Endodermal cell (in vitro differentiated cells): ENCODE measurements around the gene ZNF354C. TPM values are rescaled to one million over a fixed set of nuclear protein-coding genes. Genes with fewer than 3 reads are reported as not detected.

Experiments
- DNase-seq: peaks from one replicate; pipeline ENCODE4 v3.0.0-alpha.2; 2017
- H3K27ac ChIP-seq: 2 replicates; pipeline ENCODE4 v1.5.1; 2013; ENCODE audit warnings: mild to moderate bottlenecking, low read depth, low read length, moderate library complexity
- H3K27me3 ChIP-seq: 2 replicates; pipeline ENCODE4 v1.6.1; 2013; ENCODE audit warnings: mild to moderate bottlenecking, low read length, moderate library complexity; ENCODE audit not compliant: insufficient read depth, control insufficient read depth, poor library complexity, severe bottlenecking
- H3K36me3 ChIP-seq: 2 replicates; pipeline ENCODE4 v1.7.0; 2013; ENCODE audit warnings: mild to moderate bottlenecking, low read length, moderate library complexity; ENCODE audit not compliant: control insufficient read depth, insufficient read depth
- H3K4me1 ChIP-seq: one replicate; pipeline ENCODE4 v1.7.0; 2013; ENCODE audit warnings: low read length; ENCODE audit not compliant: control insufficient read depth, insufficient read depth
- H3K4me3 ChIP-seq: 2 replicates; pipeline ENCODE4 v1.5.1; 2013; ENCODE audit warnings: mild to moderate bottlenecking, low read length, moderate library complexity
- H3K9ac ChIP-seq: 2 replicates; pipeline ENCODE4 v1.6.1; 2013; ENCODE audit warnings: mild to moderate bottlenecking, low read length, moderate library complexity; ENCODE audit not compliant: poor library complexity, severe bottlenecking; ENCODE audit errors: extremely low read depth
- H3K9me3 ChIP-seq: 2 replicates; pipeline ENCODE4 v1.6.1; 2013; ENCODE audit warnings: mild to moderate bottlenecking, low read length, moderate library complexity; ENCODE audit not compliant: control insufficient read depth
- H3K27ac Mint-ChIP-seq: 2 replicates; pipeline ENCODE4 v1.8.0; 2020; ENCODE audit warnings: mixed read lengths
- H3K27me3 Mint-ChIP-seq: 2 replicates; pipeline ENCODE4 v1.8.0; 2021; ENCODE audit warnings: mild to moderate bottlenecking, mixed read lengths; ENCODE audit not compliant: insufficient read depth
- H3K36me3 Mint-ChIP-seq: 2 replicates; pipeline ENCODE4 v1.8.0; 2020; ENCODE audit warnings: low read depth, mixed read lengths
- H3K4me1 Mint-ChIP-seq: 2 replicates; pipeline ENCODE4 v1.8.0; 2020; ENCODE audit warnings: mixed read lengths
- H3K4me3 Mint-ChIP-seq: 2 replicates; pipeline ENCODE4 v1.8.0; 2020; ENCODE audit warnings: mild to moderate bottlenecking, moderate library complexity, mixed read lengths
- H3K9me3 Mint-ChIP-seq: 2 replicates; pipeline ENCODE4 v1.8.0; 2020; ENCODE audit warnings: mild to moderate bottlenecking, mixed read lengths
- CTCF ChIP-seq: fragments of 200-600 bp; sonication (generic); conservative IDR thresholded peaks from 2 replicates; pipeline ENCODE4 v1.5.0; 2021; ENCODE audit warnings: antibody characterized with exemption, mild to moderate bottlenecking
- WGBS, 2 experiments: methylation state at CpG; one replicate each; pipeline versions ENCODE4 v1.1.5 to v1.1.7; 2013; ENCODE audit warnings: missing lambda C conversion rate in 2 of 2, mixed read lengths in 1 of 2; ENCODE audit not compliant: insufficient coverage in 1 of 2, insufficient read length in 1 of 2; 5-methylcytosine and 5-hydroxymethylcytosine counted together
- total RNA-seq, 2 donors: library from RNA; stranded (reverse); fragmentation: NEBNext Ultra II Directional in 1 of 2; extraction: Animal tissue kit (Norgen Biotek cat#: 25700) in 1 of 2; gene quantifications; 2 replicates in 1 of 2; 3 replicates in 1 of 2; pipeline ENCODE4 v1.2.1, GENCODE V29; 2021

Gene ZNF354C
- total RNA-seq, 2 donors from 2014 or later, result 3.4 to 4.8 TPM

DNA sequence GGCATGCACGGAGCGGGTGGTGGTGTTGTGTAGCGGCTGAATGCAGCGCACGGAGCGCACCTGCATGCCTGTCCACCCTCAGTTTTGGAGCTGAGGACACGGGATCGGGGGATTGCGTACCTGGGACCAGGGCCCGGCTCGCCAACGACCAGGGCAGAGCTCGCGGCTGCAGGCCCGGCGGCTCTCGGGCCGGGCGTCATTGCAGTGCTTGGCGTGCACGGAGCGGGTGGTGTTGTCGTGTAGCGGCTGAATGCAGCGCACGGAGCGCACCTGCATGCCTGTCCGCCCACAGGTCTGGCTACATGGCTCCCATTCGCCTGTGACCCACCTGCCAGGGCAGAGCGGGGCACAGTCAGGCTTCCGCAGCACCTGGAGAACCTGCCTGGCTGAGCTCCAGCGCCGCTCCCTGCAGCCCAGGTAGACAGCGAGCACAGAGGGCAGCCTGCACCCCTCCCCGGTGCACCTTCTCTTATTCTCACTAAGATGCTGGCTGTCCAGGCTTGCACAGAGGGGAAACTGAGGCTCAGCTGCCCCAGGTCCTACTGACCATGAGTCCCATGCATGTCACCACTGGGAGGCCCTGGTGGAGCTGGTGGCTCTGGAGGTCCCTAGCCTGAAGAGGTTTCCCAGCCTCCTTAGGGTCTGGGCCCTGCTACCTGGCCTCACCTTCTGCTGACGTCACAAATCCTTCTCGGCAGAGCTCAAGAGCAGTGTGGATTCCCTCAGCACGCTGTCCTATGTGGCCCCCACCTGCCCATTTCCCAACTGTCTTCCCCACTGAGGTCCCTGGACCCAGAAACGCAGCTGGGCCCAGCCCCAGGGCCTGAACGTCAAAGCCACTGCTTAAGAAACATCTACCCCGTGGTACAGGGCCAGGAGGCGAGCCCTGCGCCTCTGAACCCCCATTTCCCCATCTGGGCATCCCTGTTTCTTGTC is 64.9 kb downstream of the ZNF354C start:
- no peak overlapping the region for H3K4me3 Mint-ChIP-seq
- Histone ChIP-seq H3K4me3 (no peak overlapping the region), H3K27me3 (no peaks in the 10 kb centered on the region), H3K9me3 (no peaks in the 10 kb centered on the region), H3K36me3 (no peaks in the 10 kb centered on the region), H3K4me1 (no peaks in the 10 kb centered on the region), H3K27ac (no peak overlapping the region), H3K9ac (no peak overlapping the region)
- WGBS, 2 experiments, result 91 to 93% methylated on average over 38 to 43 of the region's 43 CpGs
- H3K27me3 Mint-ChIP-seq, result no peaks in the 10 kb centered on the region
- H3K9me3 Mint-ChIP-seq, result peaks cover 2% of the 10 kb centered on the region
- no peaks in the 10 kb centered on the region for H3K36me3 Mint-ChIP-seq
- peak; percentile 15 for DNase-seq
- TF ChIP-seq CTCF, result no peak
- H3K27ac Mint-ChIP-seq, result no peak overlapping the region
- H3K4me1 Mint-ChIP-seq, result no peaks in the 10 kb centered on the region

DNA sequence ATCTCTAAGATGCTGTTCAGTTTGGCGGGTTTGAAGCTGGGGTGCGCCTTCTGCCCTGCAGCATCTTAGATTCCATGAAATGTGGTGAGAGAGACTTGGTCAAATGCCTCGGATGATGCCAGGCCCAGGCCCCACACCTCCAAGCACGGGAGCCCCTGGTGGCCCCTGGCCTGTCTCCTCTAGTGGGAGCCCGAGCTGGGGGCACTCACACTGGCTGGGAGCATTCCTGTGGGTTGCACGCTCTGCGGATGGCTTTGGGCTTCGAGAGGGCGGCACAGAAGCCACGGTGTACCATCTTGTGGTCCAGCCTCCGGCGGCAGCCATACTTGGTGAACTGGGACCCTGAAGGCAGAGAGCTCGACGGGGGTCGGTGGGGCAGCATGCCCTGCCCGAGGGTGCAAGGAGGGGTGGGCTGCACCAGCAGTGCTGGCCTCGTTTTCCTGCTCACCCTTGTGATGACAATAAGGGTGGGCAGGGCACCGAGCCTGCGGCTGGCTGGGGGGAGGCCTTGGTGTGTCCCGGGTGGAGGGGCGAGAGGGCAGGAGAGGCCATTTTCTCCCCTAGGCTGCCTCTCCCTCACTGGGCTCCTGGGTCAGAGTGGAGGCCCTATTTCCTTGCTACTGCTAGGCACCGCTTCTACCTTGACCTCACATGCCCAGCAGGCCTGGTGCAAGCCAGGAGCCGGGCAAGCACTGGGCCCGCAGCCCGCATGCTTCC is 65.8 kb downstream of the ZNF354C start:
- no peaks in the 10 kb centered on the region for H3K9me3 Mint-ChIP-seq

More for the DNA sequence above, 65.8 kb downstream of the ZNF354C start:
- H3K36me3 Mint-ChIP-seq, result no peaks in the 10 kb centered on the region
- H3K36me3 ChIP-seq, result no peaks in the 10 kb centered on the region
- DNase-seq, result peak; percentile 10
- H3K9me3 ChIP-seq, result no peaks in the 10 kb centered on the region
- 91% methylated on average over 4 to 25 of the region's 25 CpGs for WGBS, 2 experiments
- no peaks in the 10 kb centered on the region for H3K27me3 ChIP-seq
- no peaks in the 10 kb centered on the region for H3K27me3 Mint-ChIP-seq
- no peak overlapping the region for H3K9ac ChIP-seq
- no peak overlapping the region for H3K4me3 Mint-ChIP-seq
- no peak overlapping the region for H3K27ac ChIP-seq
- H3K27ac Mint-ChIP-seq, result no peak overlapping the region
- no peaks in the 10 kb centered on the region for H3K4me1 ChIP-seq
- no peaks in the 10 kb centered on the region for H3K4me1 Mint-ChIP-seq
- no peak for TF ChIP-seq CTCF
- H3K4me3 ChIP-seq, result no peak overlapping the region
